OCI-LY1 (cell line): ENCODE data around the gene CD33.

Source experiments
- EZH2 ChIP-seq: fragments of 200-600 bp; sonication (generic), shearing (Covaris generic); IDR thresholded peaks from 2 replicates; pipeline ENCODE4 v1.8.0; 2017; ENCODE audit warnings: borderline replicate concordance, mixed run types, mild to moderate bottlenecking, antibody characterized with exemption, low read length, moderate library complexity, mixed read lengths
- TF ChIP-seq, protein P1 (sequence below): fragments of 200-600 bp; sonication (generic), shearing (Covaris generic); IDR thresholded peaks from 2 replicates; pipeline ENCODE4 v1.5.1; 2017; ENCODE audit warnings: mild to moderate bottlenecking, antibody characterized with exemption, low read length, moderate library complexity, mixed read lengths

DNA sequence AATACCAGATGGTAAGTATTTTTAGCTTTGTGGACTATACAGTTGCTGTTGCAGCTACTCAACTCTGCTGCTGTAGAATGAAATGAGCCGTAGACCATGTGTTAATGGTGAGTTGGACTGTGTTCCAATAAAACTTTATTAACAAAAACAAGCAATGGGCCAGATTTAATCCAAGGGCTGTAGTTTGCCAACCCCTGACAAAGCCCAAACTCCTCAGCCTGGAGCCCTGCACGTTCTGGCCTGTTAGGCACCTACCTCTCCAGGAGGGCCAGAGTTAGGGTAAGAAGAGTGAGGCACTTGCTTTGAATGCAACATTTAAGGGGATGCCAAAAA, 36.7 kb upstream of the CD33 start:
- TF ChIP-seq, protein P1, sequence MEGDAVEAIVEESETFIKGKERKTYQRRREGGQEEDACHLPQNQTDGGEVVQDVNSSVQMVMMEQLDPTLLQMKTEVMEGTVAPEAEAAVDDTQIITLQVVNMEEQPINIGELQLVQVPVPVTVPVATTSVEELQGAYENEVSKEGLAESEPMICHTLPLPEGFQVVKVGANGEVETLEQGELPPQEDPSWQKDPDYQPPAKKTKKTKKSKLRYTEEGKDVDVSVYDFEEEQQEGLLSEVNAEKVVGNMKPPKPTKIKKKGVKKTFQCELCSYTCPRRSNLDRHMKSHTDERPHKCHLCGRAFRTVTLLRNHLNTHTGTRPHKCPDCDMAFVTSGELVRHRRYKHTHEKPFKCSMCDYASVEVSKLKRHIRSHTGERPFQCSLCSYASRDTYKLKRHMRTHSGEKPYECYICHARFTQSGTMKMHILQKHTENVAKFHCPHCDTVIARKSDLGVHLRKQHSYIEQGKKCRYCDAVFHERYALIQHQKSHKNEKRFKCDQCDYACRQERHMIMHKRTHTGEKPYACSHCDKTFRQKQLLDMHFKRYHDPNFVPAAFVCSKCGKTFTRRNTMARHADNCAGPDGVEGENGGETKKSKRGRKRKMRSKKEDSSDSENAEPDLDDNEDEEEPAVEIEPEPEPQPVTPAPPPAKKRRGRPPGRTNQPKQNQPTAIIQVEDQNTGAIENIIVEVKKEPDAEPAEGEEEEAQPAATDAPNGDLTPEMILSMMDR: no peak
- TF ChIP-seq EZH2: no peak
